H1 (cell line): ENCODE data around the gene SATL1. TPM values are rescaled to one million over a fixed set of nuclear protein-coding genes. Genes with fewer than 3 reads are reported as not detected.

ENCODE experiments used
- CTCF ChIA-PET: fragments of 300-600 bp; sonication (Branson Sonifier 250); formaldehyde crosslinking; loops from one replicate; lab custom pipeline; 2021; ENCODE audit not compliant: partially characterized antibody; lab: Charles Lee
- POLR2A ChIA-PET: fragments of 300-600 bp; sonication (Branson Sonifier 250); formaldehyde crosslinking; loops from one replicate; lab custom pipeline; 2021; ENCODE audit warnings: inconsistent platforms; ENCODE audit not compliant: partially characterized antibody; lab: Charles Lee
- DNase-seq, 2 experiments: peaks; one replicate each; pipeline versions ENCODE4 v3.0.0 to v3.0.0-alpha.2; 2010 to 2022; ENCODE audit warnings: low spot score in 2 of 2, low read depth in 1 of 2, mixed read lengths in 1 of 2
- FAIRE-seq: peaks from 2 replicates; lab custom pipeline; 2011; peaks lifted over from hg19 to GRCh38; lab: Jason Lieb, UNC
- H2AFZ ChIP-seq: 2 replicates; pipeline ENCODE4 v1.8.1; 2012; ENCODE audit warnings: low read length, inconsistent platforms
- H2AK5ac ChIP-seq: 2 replicates; pipeline ENCODE4 v1.6.1; 2013; ENCODE audit warnings: low read depth, low read length
- H2BK120ac ChIP-seq: replicated peaks from 2 replicates; pipeline ENCODE3; 2013; ENCODE audit warnings: low read depth, low read length, inconsistent platforms
- H2BK12ac ChIP-seq: 2 replicates; pipeline ENCODE4 v1.6.1; 2013; ENCODE audit warnings: low read depth, low read length
- H2BK15ac ChIP-seq: 2 replicates; pipeline ENCODE4 v1.6.1; 2013; ENCODE audit warnings: low read length
- H2BK20ac ChIP-seq: 2 replicates; pipeline ENCODE4 v1.6.1; 2013; ENCODE audit warnings: low read length
- H2BK5ac ChIP-seq: 2 replicates; pipeline ENCODE4 v1.6.1; 2013; ENCODE audit warnings: low read depth, low read length
- H3K14ac ChIP-seq: 2 replicates; pipeline ENCODE4 v1.6.1; 2013; ENCODE audit warnings: inconsistent platforms; ENCODE audit not compliant: insufficient read length
- H3K18ac ChIP-seq: 2 replicates; pipeline ENCODE4 v1.6.1; 2013; ENCODE audit warnings: low read length; ENCODE audit errors: extremely low read depth
- H3K23ac ChIP-seq: 2 replicates; pipeline ENCODE4 v1.6.1; 2013; ENCODE audit warnings: inconsistent platforms; ENCODE audit not compliant: insufficient read length
- H3K23me2 ChIP-seq: 2 replicates; pipeline ENCODE4 v1.6.1; 2013; ENCODE audit warnings: low read depth, low read length
- H3K27ac ChIP-seq: 2 replicates; pipeline ENCODE4 v1.6.1; 2011; ENCODE audit warnings: low read depth, low read length, inconsistent platforms
- H3K27me3 ChIP-seq, 4 experiments: replicated peaks in 1 of 4; 1 replicate in 1 of 4; 2 replicates in 3 of 4; pipeline versions ENCODE4 v1.6.1 to v1.8.1; 2011 to 2013; ENCODE audit warnings: low read length in 3 of 4, mild to moderate bottlenecking in 3 of 4, inconsistent platforms in 2 of 4, mixed read lengths in 2 of 4, moderate library complexity in 1 of 4; ENCODE audit not compliant: control insufficient read depth in 3 of 4, insufficient read depth in 3 of 4; ENCODE audit errors: extremely low read depth in 1 of 4
- H3K36me3 ChIP-seq, 4 experiments: 2 replicates each; pipeline versions ENCODE4 v1.6.1 to v1.8.1; 2011 to 2013; ENCODE audit warnings: mild to moderate bottlenecking in 4 of 4, low read length in 3 of 4, moderate library complexity in 2 of 4, control low read depth in 1 of 4, inconsistent platforms in 1 of 4; ENCODE audit not compliant: insufficient read depth in 4 of 4, control insufficient read depth in 2 of 4
- H3K4ac ChIP-seq: replicated peaks from 2 replicates; pipeline ENCODE3; 2013; ENCODE audit warnings: low read length, low read depth, mixed read lengths, inconsistent platforms; ENCODE audit not compliant: insufficient read length
- H3K4me1 ChIP-seq, 4 experiments: replicated peaks in 1 of 4; 1 replicate in 1 of 4; 2 replicates in 3 of 4; pipeline versions ENCODE4 v1.6.1 to v1.8.1; 2011 to 2013; ENCODE audit warnings: low read length in 3 of 4, inconsistent platforms in 2 of 4, mixed read lengths in 1 of 4; ENCODE audit not compliant: insufficient read depth in 4 of 4, control insufficient read depth in 3 of 4
- H3K4me2 ChIP-seq, 2 experiments: 2 replicates each; pipeline versions ENCODE4 v1.6.1 to v1.8.1; 2011 to 2013; ENCODE audit warnings: low read depth in 2 of 2, low read length in 2 of 2, control low read depth in 1 of 2, inconsistent platforms in 1 of 2, mild to moderate bottlenecking in 1 of 2; ENCODE audit not compliant: insufficient read depth in 1 of 2
- H3K4me3 ChIP-seq, 4 experiments: fragments of 200-600, 300-600 bp in 1 of 4; sonication (generic), shearing (Covaris generic), sonication (Bioruptor Twin) in 1 of 4; 2 replicates each; pipeline versions ENCODE4 v1.5.1 to v1.8.1; 2011 to 2016; ENCODE audit warnings: low read length in 4 of 4, low read depth in 3 of 4, control low read depth in 2 of 4, inconsistent platforms in 2 of 4, mild to moderate bottlenecking in 2 of 4, mixed read lengths in 1 of 4, moderate library complexity in 1 of 4; ENCODE audit not compliant: insufficient read depth in 2 of 4; ENCODE audit errors: extremely low read depth in 1 of 4
- H3K56ac ChIP-seq: replicated peaks from 2 replicates; pipeline ENCODE3; 2013; ENCODE audit warnings: low read depth, mild to moderate bottlenecking, mixed read lengths, low read length, inconsistent platforms; ENCODE audit not compliant: insufficient read length
- H3K79me1 ChIP-seq: 2 replicates; pipeline ENCODE4 v1.6.1; 2013; ENCODE audit warnings: low read depth, low read length, control low read depth
- H3K79me2 ChIP-seq, 2 experiments: 2 replicates each; pipeline versions ENCODE4 v1.6.1 to v1.8.1; 2012 to 2013; ENCODE audit warnings: low read length in 2 of 2, mild to moderate bottlenecking in 2 of 2, inconsistent platforms in 1 of 2; ENCODE audit not compliant: insufficient read depth in 2 of 2, control insufficient read depth in 1 of 2
- H3K9ac ChIP-seq, 4 experiments: replicated peaks in 1 of 4; 1 replicate in 1 of 4; 2 replicates in 3 of 4; pipeline versions ENCODE4 v1.6.1 to v1.8.1; 2011 to 2013; ENCODE audit warnings: low read depth in 3 of 4, low read length in 3 of 4, control low read depth in 2 of 4, mild to moderate bottlenecking in 2 of 4, moderate library complexity in 2 of 4, inconsistent platforms in 1 of 4; ENCODE audit errors: extremely low read depth in 1 of 4
- H3K9me3 ChIP-seq, 2 experiments: 2 replicates each; pipeline versions ENCODE4 v1.6.1 to v1.8.1; 2012 to 2013; ENCODE audit warnings: mild to moderate bottlenecking in 2 of 2, moderate library complexity in 2 of 2, control low read depth in 1 of 2, inconsistent platforms in 1 of 2, low read depth in 1 of 2, low read length in 1 of 2, mixed read lengths in 1 of 2; ENCODE audit not compliant: insufficient read depth in 2 of 2
- H4K20me1 ChIP-seq, 2 experiments: replicated peaks in 1 of 2; 2 replicates each; pipeline versions ENCODE3 to v1.8.1; 2011 to 2013; ENCODE audit warnings: inconsistent platforms in 2 of 2, low read length in 2 of 2, mild to moderate bottlenecking in 1 of 2; ENCODE audit not compliant: insufficient read depth in 2 of 2, control insufficient read depth in 1 of 2
- H4K5ac ChIP-seq: 2 replicates; pipeline ENCODE4 v1.6.1; 2013; ENCODE audit warnings: low read length, low read depth, mixed read lengths, inconsistent platforms; ENCODE audit not compliant: insufficient read length
- H4K8ac ChIP-seq: 2 replicates; pipeline ENCODE4 v1.8.0; 2013; ENCODE audit warnings: mild to moderate bottlenecking, moderate library complexity, low read length, inconsistent platforms; ENCODE audit not compliant: insufficient read depth; ENCODE audit errors: extremely low read depth
- H4K91ac ChIP-seq: replicated peaks from 2 replicates; pipeline ENCODE3; 2013; ENCODE audit warnings: low read length, mixed read lengths, inconsistent platforms; ENCODE audit not compliant: insufficient read length
- ATF2 ChIP-seq: IDR thresholded peaks from 2 replicates; pipeline ENCODE4 v1.6.1; 2012; ENCODE audit warnings: low read length, inconsistent platforms
- RAD21 ChIP-seq, 2 experiments: IDR thresholded peaks in 1 of 2; conservative IDR thresholded peaks in 1 of 2; 2 replicates each; pipeline ENCODE4 v1.6.1; 2011; ENCODE audit warnings: low read depth in 2 of 2, low read length in 2 of 2, improper control_type of control experiment in 1 of 2, inconsistent platforms in 1 of 2, mild to moderate bottlenecking in 1 of 2, moderate library complexity in 1 of 2
- WGBS, 2 experiments: shearing (Covaris generic) in 1 of 2; methylation state at CpG; one replicate each; pipeline versions ENCODE4 v1.1.6 to v1.1.7; 2013 to 2015; ENCODE audit warnings: low lambda C conversion rate in 2 of 2, mixed read lengths in 2 of 2, inconsistent platforms in 1 of 2, low coverage in 1 of 2, missing lambda C conversion rate in 1 of 2; ENCODE audit not compliant: insufficient replicate concordance in 2 of 2, insufficient coverage in 1 of 2, insufficient read length in 1 of 2; ENCODE audit errors: extremely low coverage in 1 of 2, missing lambda C conversion rate in 1 of 2; 5-methylcytosine and 5-hydroxymethylcytosine counted together
- polyA plus RNA-seq, 7 experiments: library from polyadenylated mRNA; depleted of rRNA in 3 of 7; stranded (reverse) in 5 of 7; unstranded in 2 of 7; fragments of >200 nt in 5 of 7; fragments of 200-250 nt in 2 of 7; gene quantifications; 1 replicate in 5 of 7; 2 replicates in 1 of 7; 4 replicates in 1 of 7; pipeline versions ENCODE4 v1.2.1 to v1.2.3, GENCODE V29; 2011 to 2013; ENCODE audit warnings: missing spikeins in 2 of 7, mixed read lengths in 2 of 7
- total RNA-seq: library from RNA; stranded (reverse); fragmentation: NEBNext Ultra II Directional; extraction: Animal tissue kit (Norgen Biotek cat#: 25700); gene quantifications from 2 replicates; pipeline ENCODE4 v1.2.1, GENCODE V29; 2021

Gene SATL1
- total and polyA plus RNA-seq, 2 of the 8 experiments (the other 6 are each of a cell fraction or from before 2014, with no cell fraction given): 0.06 to 0.17 TPM

- H2BK20ac ChIP-seq: no peak overlapping the region
- no peak overlapping the region for H3K9ac ChIP-seq
- no peak overlapping the region for H3K27ac ChIP-seq
- no peak overlapping the region for H2BK12ac ChIP-seq
- no peak overlapping the region for H3K18ac ChIP-seq
- no peak overlapping the region for H3K4me2 ChIP-seq
- FAIRE-seq (no peak), DNase-seq (no peak)
- no peaks in the 10 kb centered on the region for H3K36me3 ChIP-seq
- ChIA-PET POLR2A (no interaction called here), CTCF (interaction anchor here (0.7 to 1.4 kb wide), 5 partner anchors 12 to 256 kb away, joined by 3 to 6 read pairs (median 3); no protein-coding TSS in a partner anchor)
- H3K23me2 ChIP-seq: no peaks in the 10 kb centered on the region
- H2AK5ac ChIP-seq: no peak overlapping the region
- H2BK5ac ChIP-seq: no peak overlapping the region
- no peaks in the 10 kb centered on the region for H3K27me3 ChIP-seq
- no peaks in the 10 kb centered on the region for H4K20me1 ChIP-seq
- H2AFZ ChIP-seq: no peak overlapping the region
- no peak overlapping the region for H3K4ac ChIP-seq
- H3K23ac ChIP-seq: no peak overlapping the region
- H3K14ac ChIP-seq: no peak overlapping the region
- TF ChIP-seq ATF2 (no peak), RAD21 (IDR thresholded peaks at IDR 0.05 in 1 of 2, conservative IDR thresholded peaks at IDR 0.05 in 1 of 2; ENCODE audit: low read depth in 2 of 2, low read length in 2 of 2) (0 out of 4 replicates have a peak, but pooled peaks of 1 of the 2 experiments have one; percentile 6)
- H3K9me3 ChIP-seq: no peaks in the 10 kb centered on the region
- H3K56ac ChIP-seq: no peak overlapping the region
- no peak overlapping the region for H4K5ac ChIP-seq
- 97% methylated on average over 7 of the region's 7 CpGs; no CpG with 5 or more reads in 1 of the 2 experiments for WGBS, 2 experiments
- no peak overlapping the region for H2BK120ac ChIP-seq
- H3K79me2 ChIP-seq: no peaks in the 10 kb centered on the region
- no peaks in the 10 kb centered on the region for H3K79me1 ChIP-seq
- no peak overlapping the region for H4K91ac ChIP-seq
- H2BK15ac ChIP-seq: no peak overlapping the region
- H4K8ac ChIP-seq: no peak overlapping the region
- H3K4me3 ChIP-seq: no peak overlapping the region
- no peaks in the 10 kb centered on the region for H3K4me1 ChIP-seq
These were observed 45.6 kb upstream of the SATL1 start for GRCh38 chrX:85288992-85289723.
